Epithelial cell of proximal tubule (primary cell): ENCODE data around the gene DNAJB9. TPM values are rescaled to one million over a fixed set of nuclear protein-coding genes. Genes with fewer than 3 reads are reported as not detected.

Source experiments
- total RNA-seq: library from RNA; depleted of rRNA; stranded (reverse); fragments of >200 nt; gene quantifications from 2 replicates; pipeline ENCODE4 v1.2.3, GENCODE V29; 2015

The DNAJB9 gene
- total RNA-seq, 1 donor from 2014 or later = 8.5 TPM

Other genes with a start within 250 kb of the DNAJB9 start
- 2.0 and 11.0 TPM in 2 replicates for gene NRCAM, start 113.4 kb upstream of the DNAJB9 start, total RNA-seq
- gene PNPLA8, start 43.7 kb upstream of the DNAJB9 start, total RNA-seq = 12.7 and 23.5 TPM in 2 replicates
- 9.1 and 20.0 TPM in 2 replicates for gene THAP5, start 168 bp upstream of the DNAJB9 start, total RNA-seq